Liver (tissue), 9 donors: ENCODE measurements around the gene TMPRSS11F. TPM values are rescaled to one million over a fixed set of nuclear protein-coding genes. Genes with fewer than 3 reads are reported as not detected.

Experiments used
- DNase-seq: peaks from one replicate; pipeline ENCODE4 v3.0.0-alpha.2; 2017; ENCODE audit warnings: low spot score
- H3K27ac ChIP-seq, 2 donors: one replicate each; pipeline ENCODE4 v1.7.0; 2013; ENCODE audit warnings: inconsistent platforms in 2 of 2, low read length in 2 of 2, control low read depth in 1 of 2, low read depth in 1 of 2, mild to moderate bottlenecking in 1 of 2
- H3K27me3 ChIP-seq, 4 donors: one replicate each; pipeline versions ENCODE4 v1.6.1 to v1.7.0; 2013; ENCODE audit warnings: low read length in 3 of 4, inconsistent platforms in 1 of 4, mild to moderate bottlenecking in 1 of 4, moderate library complexity in 1 of 4; ENCODE audit not compliant: control insufficient read depth in 4 of 4, insufficient read depth in 4 of 4
- H3K36me3 ChIP-seq, 4 donors: one replicate each; pipeline versions ENCODE4 v1.6.1 to v1.7.0; 2013; ENCODE audit warnings: low read length in 3 of 4, mild to moderate bottlenecking in 3 of 4, low read depth in 1 of 4, moderate library complexity in 1 of 4; ENCODE audit not compliant: control insufficient read depth in 4 of 4, insufficient read depth in 3 of 4
- H3K4me1 ChIP-seq, 4 donors: one replicate each; pipeline versions ENCODE4 v1.6.1 to v1.7.0; 2013; ENCODE audit warnings: low read length in 3 of 4, mild to moderate bottlenecking in 3 of 4, moderate library complexity in 1 of 4; ENCODE audit not compliant: control insufficient read depth in 4 of 4, insufficient read depth in 4 of 4
- H3K4me3 ChIP-seq, 3 donors: one replicate each; pipeline versions ENCODE4 v1.6.1 to v1.7.0; 2013; ENCODE audit warnings: low read length in 3 of 3, control low read depth in 1 of 3, low read depth in 1 of 3, mild to moderate bottlenecking in 1 of 3
- H3K9ac ChIP-seq, 2 donors: one replicate each; pipeline ENCODE4 v1.7.0; 2013; ENCODE audit warnings: low read length in 2 of 2, mild to moderate bottlenecking in 2 of 2, moderate library complexity in 2 of 2, control low read depth in 1 of 2, low read depth in 1 of 2
- H3K9me3 ChIP-seq, 4 donors: one replicate each; pipeline versions ENCODE4 v1.6.1 to v1.7.0; 2013; ENCODE audit warnings: low read length in 3 of 4; ENCODE audit not compliant: control insufficient read depth in 4 of 4
- EGR1 ChIP-seq, 2 donors: IDR thresholded peaks; 2 replicates each; pipeline ENCODE4 v1.6.1; 2016 to 2018; ENCODE audit warnings: antibody characterized with exemption in 2 of 2, low read depth in 2 of 2
- FOXA1 ChIP-seq: IDR thresholded peaks from 2 replicates; pipeline ENCODE4 v1.6.1; 2016; ENCODE audit warnings: antibody characterized with exemption
- FOXA2 ChIP-seq: IDR thresholded peaks from 2 replicates; pipeline ENCODE4 v1.6.1; 2016; ENCODE audit warnings: antibody characterized with exemption
- GABPA ChIP-seq, 2 donors: IDR thresholded peaks in 1 of 2; conservative IDR thresholded peaks in 1 of 2; 2 replicates each; pipeline ENCODE4 v1.6.1; 2016; ENCODE audit warnings: antibody characterized with exemption in 2 of 2, mild to moderate bottlenecking in 1 of 2, moderate library complexity in 1 of 2
- HNF4A ChIP-seq, 2 donors: conservative IDR thresholded peaks; 2 replicates each; pipeline ENCODE4 v1.6.1; 2016; ENCODE audit warnings: antibody characterized with exemption in 2 of 2, mild to moderate bottlenecking in 2 of 2
- HNF4G ChIP-seq: IDR thresholded peaks from 2 replicates; pipeline ENCODE4 v1.6.1; 2016; ENCODE audit warnings: antibody characterized with exemption
- JUND ChIP-seq, 2 donors: IDR thresholded peaks; 2 replicates each; pipeline ENCODE4 v1.6.1; 2016; ENCODE audit warnings: antibody characterized with exemption in 2 of 2
- NR2F2 ChIP-seq: IDR thresholded peaks from 2 replicates; pipeline ENCODE4 v1.6.1; 2016; ENCODE audit warnings: antibody characterized with exemption
- RAD21 ChIP-seq, 2 donors: IDR thresholded peaks; 2 replicates each; pipeline ENCODE4 v1.6.1; 2016; ENCODE audit warnings: antibody characterized with exemption in 2 of 2, mild to moderate bottlenecking in 2 of 2
- RXRA ChIP-seq, 2 donors: IDR thresholded peaks; 2 replicates each; pipeline ENCODE4 v1.6.1; 2017 to 2018; ENCODE audit warnings: antibody characterized with exemption in 2 of 2, mild to moderate bottlenecking in 1 of 2
- SP1 ChIP-seq: IDR thresholded peaks from 2 replicates; pipeline ENCODE4 v1.6.1; 2018; ENCODE audit warnings: antibody characterized with exemption, mild to moderate bottlenecking
- YY1 ChIP-seq: IDR thresholded peaks from 2 replicates; pipeline ENCODE4 v1.6.1; 2016; ENCODE audit warnings: antibody characterized with exemption, mild to moderate bottlenecking
- WGBS: extraction: QIAGEN DNeasy Blood & Tissue Kit; methylation state at CpG from one replicate; pipeline ENCODE4 v1.1.7; 2013; 5-methylcytosine and 5-hydroxymethylcytosine counted together
- polyA plus RNA-seq, 2 donors: library from polyadenylated mRNA; stranded (reverse) in 1 of 2; unstranded in 1 of 2; fragments of 200-250 nt in 1 of 2; fragments of >200 nt in 1 of 2; fragmentation: Nextera tagmentation in 1 of 2; extraction: Ambion mirVana in 1 of 2; gene quantifications; one replicate each; pipeline versions ENCODE4 v1.2.1 to v1.2.3, GENCODE V29; 2013 to 2015
- total RNA-seq, 2 donors: library from RNA; depleted of rRNA; stranded (reverse); fragments of >200 nt; gene quantifications; one replicate each; pipeline ENCODE4 v1.2.3, GENCODE V29; 2014
- TF ChIP-seq, protein P1 (sequence below): IDR thresholded peaks from 2 replicates; pipeline ENCODE4 v1.6.1; 2016; ENCODE audit warnings: antibody characterized with exemption
- TF ChIP-seq, protein P2 (sequence below): IDR thresholded peaks from 2 replicates; pipeline ENCODE4 v1.6.1; 2016; ENCODE audit warnings: antibody characterized with exemption
- TF ChIP-seq, protein P3 (sequence below): IDR thresholded peaks from 2 replicates; pipeline ENCODE4 v1.6.1; 2016; ENCODE audit warnings: antibody characterized with exemption, mild to moderate bottlenecking
- TF ChIP-seq, protein P4 (sequence below): fragments of 150-350 bp; IDR thresholded peaks from 2 replicates; pipeline ENCODE4 v1.5.1; 2017; ENCODE audit warnings: improper control_type of control experiment, low read depth, low read length; ENCODE audit not compliant: missing input control
- TF ChIP-seq, protein P5 (sequence below): IDR thresholded peaks from 2 replicates; pipeline ENCODE4 v1.6.1; 2016; ENCODE audit warnings: antibody characterized with exemption
- donor health status: healthy.
- donor health status: healthy.
- donor health status: healthy.
- donor health status: healthy.
- donor health status: healthy.

TMPRSS11F gene
- total and polyA plus RNA-seq, 4 donors: not detected

DNA sequence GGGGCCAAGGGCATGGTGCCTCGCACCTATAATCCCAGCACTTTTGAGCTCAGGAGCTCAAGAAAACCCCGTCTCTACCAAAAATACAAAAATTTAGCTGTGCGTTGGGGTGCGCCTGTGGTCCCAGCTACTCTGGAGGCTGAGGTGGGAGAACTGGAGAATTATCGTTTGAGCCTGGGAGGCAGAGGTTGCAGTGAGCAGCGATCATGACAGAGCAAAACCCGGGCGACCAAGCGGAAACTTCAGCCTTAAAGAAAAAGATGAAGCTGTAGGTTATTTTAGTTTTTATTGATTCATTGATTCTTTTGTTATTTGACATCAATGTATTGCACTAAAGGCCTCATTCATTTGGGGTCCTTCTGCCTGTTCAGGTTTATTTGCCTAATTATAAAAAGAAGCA, 5.4 kb downstream of the TMPRSS11F start:
- DNase-seq: no peak
- H3K27me3 ChIP-seq: no peaks in the 10 kb centered on the region
- TF ChIP-seq SP1 (no peak), HNF4A (conservative IDR thresholded peaks at IDR 0.05) (no peak)
- TF ChIP-seq, protein P1, sequence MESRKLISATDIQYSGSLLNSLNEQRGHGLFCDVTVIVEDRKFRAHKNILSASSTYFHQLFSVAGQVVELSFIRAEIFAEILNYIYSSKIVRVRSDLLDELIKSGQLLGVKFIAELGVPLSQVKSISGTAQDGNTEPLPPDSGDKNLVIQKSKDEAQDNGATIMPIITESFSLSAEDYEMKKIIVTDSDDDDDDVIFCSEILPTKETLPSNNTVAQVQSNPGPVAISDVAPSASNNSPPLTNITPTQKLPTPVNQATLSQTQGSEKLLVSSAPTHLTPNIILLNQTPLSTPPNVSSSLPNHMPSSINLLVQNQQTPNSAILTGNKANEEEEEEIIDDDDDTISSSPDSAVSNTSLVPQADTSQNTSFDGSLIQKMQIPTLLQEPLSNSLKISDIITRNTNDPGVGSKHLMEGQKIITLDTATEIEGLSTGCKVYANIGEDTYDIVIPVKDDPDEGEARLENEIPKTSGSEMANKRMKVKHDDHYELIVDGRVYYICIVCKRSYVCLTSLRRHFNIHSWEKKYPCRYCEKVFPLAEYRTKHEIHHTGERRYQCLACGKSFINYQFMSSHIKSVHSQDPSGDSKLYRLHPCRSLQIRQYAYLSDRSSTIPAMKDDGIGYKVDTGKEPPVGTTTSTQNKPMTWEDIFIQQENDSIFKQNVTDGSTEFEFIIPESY: no peak
- TF ChIP-seq, protein P2, sequence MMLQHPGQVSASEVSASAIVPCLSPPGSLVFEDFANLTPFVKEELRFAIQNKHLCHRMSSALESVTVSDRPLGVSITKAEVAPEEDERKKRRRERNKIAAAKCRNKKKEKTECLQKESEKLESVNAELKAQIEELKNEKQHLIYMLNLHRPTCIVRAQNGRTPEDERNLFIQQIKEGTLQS: no peak
- H3K27ac ChIP-seq: no peak overlapping the region
- no peaks in the 10 kb centered on the region for H3K9me3 ChIP-seq
- H3K9ac ChIP-seq: no peak overlapping the region
- no peaks in the 10 kb centered on the region for H3K36me3 ChIP-seq
- WGBS: 91% methylated on average over 9 of the region's 9 CpGs
- no peaks in the 10 kb centered on the region for H3K4me1 ChIP-seq
- H3K4me3 ChIP-seq: no peak overlapping the region

DNA sequence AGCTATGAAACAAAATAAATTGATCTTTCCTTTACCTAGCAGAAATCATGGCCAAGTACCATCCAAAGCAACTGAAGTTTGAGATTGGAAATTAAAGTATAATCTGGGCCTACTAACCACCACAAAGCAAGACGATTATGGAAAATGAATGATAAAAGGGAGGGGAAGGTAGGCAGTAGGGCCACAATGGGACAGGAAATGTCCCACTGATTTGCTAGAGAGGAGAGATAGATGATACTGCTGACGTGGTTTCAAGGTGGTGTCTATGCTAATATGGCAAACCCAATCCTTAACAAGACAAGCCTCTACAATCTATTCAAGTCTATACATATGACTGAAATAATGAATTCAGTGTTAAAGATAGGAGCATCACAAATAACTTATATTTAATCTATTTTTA, 6.1 kb downstream of the TMPRSS11F start:
- Histone ChIP-seq H3K36me3 (no peaks in the 10 kb centered on the region), H3K9me3 (no peaks in the 10 kb centered on the region), H3K4me3 (no peak overlapping the region), H3K4me1 (no peaks in the 10 kb centered on the region), H3K27ac (no peak overlapping the region), H3K9ac (no peak overlapping the region), H3K27me3 (no peaks in the 10 kb centered on the region)
- no peak for DNase-seq
- WGBS: 68% methylated on average over 2 of the region's 2 CpGs
- no peak for TF ChIP-seq YY1
- TF ChIP-seq, protein P3, sequence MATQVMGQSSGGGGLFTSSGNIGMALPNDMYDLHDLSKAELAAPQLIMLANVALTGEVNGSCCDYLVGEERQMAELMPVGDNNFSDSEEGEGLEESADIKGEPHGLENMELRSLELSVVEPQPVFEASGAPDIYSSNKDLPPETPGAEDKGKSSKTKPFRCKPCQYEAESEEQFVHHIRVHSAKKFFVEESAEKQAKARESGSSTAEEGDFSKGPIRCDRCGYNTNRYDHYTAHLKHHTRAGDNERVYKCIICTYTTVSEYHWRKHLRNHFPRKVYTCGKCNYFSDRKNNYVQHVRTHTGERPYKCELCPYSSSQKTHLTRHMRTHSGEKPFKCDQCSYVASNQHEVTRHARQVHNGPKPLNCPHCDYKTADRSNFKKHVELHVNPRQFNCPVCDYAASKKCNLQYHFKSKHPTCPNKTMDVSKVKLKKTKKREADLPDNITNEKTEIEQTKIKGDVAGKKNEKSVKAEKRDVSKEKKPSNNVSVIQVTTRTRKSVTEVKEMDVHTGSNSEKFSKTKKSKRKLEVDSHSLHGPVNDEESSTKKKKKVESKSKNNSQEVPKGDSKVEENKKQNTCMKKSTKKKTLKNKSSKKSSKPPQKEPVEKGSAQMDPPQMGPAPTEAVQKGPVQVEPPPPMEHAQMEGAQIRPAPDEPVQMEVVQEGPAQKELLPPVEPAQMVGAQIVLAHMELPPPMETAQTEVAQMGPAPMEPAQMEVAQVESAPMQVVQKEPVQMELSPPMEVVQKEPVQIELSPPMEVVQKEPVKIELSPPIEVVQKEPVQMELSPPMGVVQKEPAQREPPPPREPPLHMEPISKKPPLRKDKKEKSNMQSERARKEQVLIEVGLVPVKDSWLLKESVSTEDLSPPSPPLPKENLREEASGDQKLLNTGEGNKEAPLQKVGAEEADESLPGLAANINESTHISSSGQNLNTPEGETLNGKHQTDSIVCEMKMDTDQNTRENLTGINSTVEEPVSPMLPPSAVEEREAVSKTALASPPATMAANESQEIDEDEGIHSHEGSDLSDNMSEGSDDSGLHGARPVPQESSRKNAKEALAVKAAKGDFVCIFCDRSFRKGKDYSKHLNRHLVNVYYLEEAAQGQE: no peak
- TF ChIP-seq, protein P4, sequence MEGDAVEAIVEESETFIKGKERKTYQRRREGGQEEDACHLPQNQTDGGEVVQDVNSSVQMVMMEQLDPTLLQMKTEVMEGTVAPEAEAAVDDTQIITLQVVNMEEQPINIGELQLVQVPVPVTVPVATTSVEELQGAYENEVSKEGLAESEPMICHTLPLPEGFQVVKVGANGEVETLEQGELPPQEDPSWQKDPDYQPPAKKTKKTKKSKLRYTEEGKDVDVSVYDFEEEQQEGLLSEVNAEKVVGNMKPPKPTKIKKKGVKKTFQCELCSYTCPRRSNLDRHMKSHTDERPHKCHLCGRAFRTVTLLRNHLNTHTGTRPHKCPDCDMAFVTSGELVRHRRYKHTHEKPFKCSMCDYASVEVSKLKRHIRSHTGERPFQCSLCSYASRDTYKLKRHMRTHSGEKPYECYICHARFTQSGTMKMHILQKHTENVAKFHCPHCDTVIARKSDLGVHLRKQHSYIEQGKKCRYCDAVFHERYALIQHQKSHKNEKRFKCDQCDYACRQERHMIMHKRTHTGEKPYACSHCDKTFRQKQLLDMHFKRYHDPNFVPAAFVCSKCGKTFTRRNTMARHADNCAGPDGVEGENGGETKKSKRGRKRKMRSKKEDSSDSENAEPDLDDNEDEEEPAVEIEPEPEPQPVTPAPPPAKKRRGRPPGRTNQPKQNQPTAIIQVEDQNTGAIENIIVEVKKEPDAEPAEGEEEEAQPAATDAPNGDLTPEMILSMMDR: no peak
- no peak for TF ChIP-seq EGR1 (IDR thresholded peaks at IDR 0.05; ENCODE audit: low read depth in 2 of 2)
- TF ChIP-seq HNF4G: no peak
- TF ChIP-seq NR2F2: no peak
- no peak for TF ChIP-seq FOXA1
- TF ChIP-seq, protein P1: no peak
- TF ChIP-seq FOXA2: no peak
- TF ChIP-seq JUND (IDR thresholded peaks at IDR 0.05): no peak
- TF ChIP-seq, protein P5, sequence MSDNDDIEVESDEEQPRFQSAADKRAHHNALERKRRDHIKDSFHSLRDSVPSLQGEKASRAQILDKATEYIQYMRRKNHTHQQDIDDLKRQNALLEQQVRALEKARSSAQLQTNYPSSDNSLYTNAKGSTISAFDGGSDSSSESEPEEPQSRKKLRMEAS: no peak
- TF ChIP-seq GABPA (IDR thresholded peaks at IDR 0.05 in 1 of 2, conservative IDR thresholded peaks at IDR 0.05 in 1 of 2): no peak
- TF ChIP-seq RXRA (IDR thresholded peaks at IDR 0.05): no peak
- no peak for TF ChIP-seq RAD21 (IDR thresholded peaks at IDR 0.05)
- no peak for TF ChIP-seq SP1
- TF ChIP-seq, protein P2: no peak
